HFF-Myc (cell line): ENCODE results near the gene BARX2.

Source experiments
- DNase-seq: peaks from one replicate; pipeline ENCODE4 v3.0.0-alpha.2; 2011; ENCODE audit warnings: low read depth; ENCODE audit errors: extremely low read depth
- H3K4me3 ChIP-seq: replicated peaks from 2 replicates; pipeline ENCODE4 v1.5.1; 2011; ENCODE audit warnings: low read depth, mild to moderate bottlenecking, control low read depth, low read length
- TF ChIP-seq, protein P1 (sequence below): IDR thresholded peaks from 2 replicates; pipeline ENCODE4 v1.5.1; 2012; ENCODE audit warnings: mild to moderate bottlenecking, low read depth, low read length, control low read depth; ENCODE audit errors: missing control alignments

BARX2 gene

DNA sequence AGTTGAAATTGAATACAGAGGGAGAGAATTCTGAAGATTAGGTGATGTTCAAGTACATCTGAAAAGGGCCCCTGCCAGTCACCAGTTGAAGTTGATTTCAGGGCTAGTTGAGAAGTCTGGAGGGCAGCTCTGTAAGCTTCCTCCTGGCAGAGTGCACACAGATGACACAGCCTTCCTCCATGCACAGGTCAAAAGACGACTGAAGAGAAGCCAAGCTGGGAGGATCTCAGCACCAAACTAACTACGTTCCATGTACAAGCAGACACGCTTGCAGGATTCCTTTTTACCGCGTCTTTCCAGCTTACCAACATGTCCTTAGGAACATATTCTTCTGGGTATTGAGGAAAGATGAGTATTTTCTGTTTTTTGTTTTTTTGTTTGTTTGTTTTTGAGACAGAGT lies 7.9 kb downstream of the BARX2 start:
- TF ChIP-seq, protein P1, sequence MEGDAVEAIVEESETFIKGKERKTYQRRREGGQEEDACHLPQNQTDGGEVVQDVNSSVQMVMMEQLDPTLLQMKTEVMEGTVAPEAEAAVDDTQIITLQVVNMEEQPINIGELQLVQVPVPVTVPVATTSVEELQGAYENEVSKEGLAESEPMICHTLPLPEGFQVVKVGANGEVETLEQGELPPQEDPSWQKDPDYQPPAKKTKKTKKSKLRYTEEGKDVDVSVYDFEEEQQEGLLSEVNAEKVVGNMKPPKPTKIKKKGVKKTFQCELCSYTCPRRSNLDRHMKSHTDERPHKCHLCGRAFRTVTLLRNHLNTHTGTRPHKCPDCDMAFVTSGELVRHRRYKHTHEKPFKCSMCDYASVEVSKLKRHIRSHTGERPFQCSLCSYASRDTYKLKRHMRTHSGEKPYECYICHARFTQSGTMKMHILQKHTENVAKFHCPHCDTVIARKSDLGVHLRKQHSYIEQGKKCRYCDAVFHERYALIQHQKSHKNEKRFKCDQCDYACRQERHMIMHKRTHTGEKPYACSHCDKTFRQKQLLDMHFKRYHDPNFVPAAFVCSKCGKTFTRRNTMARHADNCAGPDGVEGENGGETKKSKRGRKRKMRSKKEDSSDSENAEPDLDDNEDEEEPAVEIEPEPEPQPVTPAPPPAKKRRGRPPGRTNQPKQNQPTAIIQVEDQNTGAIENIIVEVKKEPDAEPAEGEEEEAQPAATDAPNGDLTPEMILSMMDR, result no peak
- no peak for DNase-seq
- no peak overlapping the region for H3K4me3 ChIP-seq

DNA sequence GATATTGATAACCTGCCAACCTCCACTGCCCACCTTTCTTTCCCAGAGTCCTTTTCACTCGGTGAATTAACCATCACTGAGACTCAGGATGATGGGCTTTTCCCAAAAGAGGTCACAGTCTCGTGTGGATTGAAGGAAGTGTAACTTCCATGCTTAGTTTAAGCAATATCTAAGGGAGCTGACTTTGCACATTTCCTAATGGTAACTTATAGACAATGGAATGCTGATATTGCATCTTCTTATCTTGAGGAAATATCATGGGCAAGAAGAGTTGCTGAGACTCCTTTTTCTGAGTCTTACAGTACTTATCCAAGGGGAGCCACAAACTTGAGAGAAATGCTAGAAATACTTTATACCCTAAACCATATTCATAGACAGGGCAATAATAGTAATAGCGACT lies 8.8 kb downstream of the BARX2 start:
- DNase-seq, result no peak
- TF ChIP-seq, protein P1, result no peak
- H3K4me3 ChIP-seq, result no peak overlapping the region

DNA sequence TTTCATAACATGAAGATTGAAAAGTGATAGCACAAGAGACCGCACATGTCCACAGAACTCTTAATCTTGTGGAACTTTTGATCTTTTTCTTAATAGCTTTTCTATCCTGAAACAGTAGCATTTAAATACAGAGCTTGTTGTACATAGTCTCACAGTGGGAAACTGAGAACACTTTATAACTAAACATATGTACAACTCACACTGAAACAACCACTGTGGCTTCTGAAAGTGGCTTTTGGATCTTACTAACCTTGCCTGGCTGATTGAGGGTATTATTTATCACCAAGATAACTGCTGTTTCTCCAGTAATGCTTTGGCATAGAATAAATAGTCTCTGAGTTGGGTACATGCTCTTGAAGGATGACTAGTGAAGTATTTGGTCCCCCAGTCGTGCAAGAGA lies 10.2 kb downstream of the BARX2 start:
- TF ChIP-seq, protein P1, result no peak
- no peak for DNase-seq
- H3K4me3 ChIP-seq, result no peak overlapping the region

DNA sequence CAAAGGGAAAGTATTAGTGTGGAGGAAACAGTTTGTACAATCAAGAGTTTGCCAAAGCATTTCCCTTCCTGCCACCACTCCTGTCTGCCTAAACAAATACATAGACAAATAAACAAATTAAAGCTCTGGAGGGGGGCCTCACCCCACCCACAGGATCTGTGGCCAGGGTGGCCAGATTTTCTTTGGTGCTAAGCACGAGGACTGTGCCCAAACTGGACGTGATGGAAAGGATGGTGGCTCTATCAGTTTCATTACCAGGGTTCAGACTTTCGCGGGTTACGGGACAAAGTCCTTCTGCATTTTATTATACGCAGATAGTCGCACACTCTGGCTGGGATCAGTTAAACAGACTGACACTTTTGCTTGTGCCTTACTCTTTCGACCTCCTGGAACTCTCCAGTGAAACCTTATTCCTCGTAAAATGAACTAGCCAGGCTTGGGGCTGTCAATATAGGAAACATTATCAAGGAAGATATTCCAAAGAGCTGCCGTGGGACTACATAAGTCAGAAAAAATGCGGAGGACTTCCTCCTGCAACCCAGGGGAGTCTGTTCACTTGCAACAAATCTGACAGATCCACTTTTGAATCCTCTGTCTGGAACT lies 11.2 kb downstream of the BARX2 start:
- DNase-seq, result no peak
- H3K4me3 ChIP-seq, result no peak overlapping the region
- TF ChIP-seq, protein P1, result no peak

DNA sequence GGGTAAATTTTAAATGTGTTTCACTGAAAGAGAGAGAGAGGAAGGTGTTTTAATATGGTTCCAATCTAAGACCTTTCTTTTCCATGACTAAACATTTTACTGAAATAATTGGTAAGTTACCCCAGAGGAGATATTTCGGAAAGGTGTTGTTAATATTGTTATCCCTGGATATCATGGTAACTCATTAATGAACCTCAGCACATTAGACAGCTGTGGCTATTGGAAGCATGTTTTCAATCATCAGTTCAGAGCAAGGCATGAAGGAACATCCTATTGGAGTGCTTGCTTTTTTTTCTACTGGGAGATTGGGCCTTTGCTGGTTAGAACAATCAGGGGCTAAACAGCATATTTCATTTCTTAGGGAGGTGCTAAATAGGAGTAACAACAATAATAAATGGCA lies 11.8 kb downstream of the BARX2 start:
- no peak overlapping the region for H3K4me3 ChIP-seq
- no peak for DNase-seq
- TF ChIP-seq, protein P1, result no peak

DNA sequence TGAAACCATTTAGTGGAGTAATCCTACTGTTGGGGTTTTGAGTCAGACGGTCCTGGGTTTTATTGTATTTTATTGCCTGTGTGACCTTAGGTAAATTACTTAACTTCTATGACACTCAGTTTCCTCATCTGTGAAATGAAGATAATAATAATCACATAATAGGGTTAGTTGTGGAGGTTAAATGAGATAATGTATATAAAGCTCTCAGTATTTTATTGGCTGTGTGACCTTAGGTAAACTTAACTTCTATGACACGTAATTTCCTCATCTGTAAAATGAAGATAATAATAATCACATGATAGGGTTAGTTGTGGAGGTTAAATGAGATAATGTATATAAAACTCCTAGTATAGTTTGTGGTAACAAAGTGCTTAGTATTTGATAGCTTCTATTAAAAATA lies 13.2 kb downstream of the BARX2 start:
- no peak overlapping the region for H3K4me3 ChIP-seq
- TF ChIP-seq, protein P1, result no peak
- no peak for DNase-seq

DNA sequence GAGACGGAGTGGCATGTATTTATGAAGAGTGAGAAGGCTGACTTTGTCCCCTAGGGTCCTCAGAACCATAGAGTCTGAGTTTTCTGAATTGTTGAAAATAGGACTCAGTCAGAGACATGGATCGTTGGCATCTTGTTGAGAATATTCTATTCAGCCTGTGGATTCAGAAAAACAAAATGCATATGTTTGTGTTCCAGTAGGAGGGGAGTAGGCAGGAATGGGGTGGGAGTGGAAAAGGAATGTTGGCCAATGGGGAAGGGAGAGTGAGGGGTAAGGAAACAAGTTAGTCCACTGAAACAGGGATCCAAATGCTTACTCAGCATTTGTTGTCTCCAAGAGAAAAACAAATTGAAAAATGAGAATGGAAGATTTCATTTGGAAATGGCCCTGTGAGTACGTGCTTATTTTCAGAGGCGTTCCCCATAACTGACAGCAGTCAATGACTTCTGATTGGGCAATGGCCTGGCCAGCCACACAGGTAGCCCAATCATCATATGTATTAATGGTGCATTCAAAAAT lies 14.7 kb downstream of the BARX2 start:
- DNase-seq, result no peak
- TF ChIP-seq, protein P1, result no peak
- H3K4me3 ChIP-seq, result no peak overlapping the region
